Stimulated activated CD8-positive, alpha-beta memory T cell treated with anti-CD3 and anti-CD28 coated beads, Interleukin-12 subunit alpha, Interleukin-12 subunit beta, amount 100 ng/mL, for 24 hours (primary cell): ENCODE data around the gene HECTD4.

Experiments used
- DNase-seq: peaks from one replicate; pipeline ENCODE4 v3.0.0-alpha.2; 2020; ENCODE audit errors: extremely low read depth

The HECTD4 gene

DNA sequence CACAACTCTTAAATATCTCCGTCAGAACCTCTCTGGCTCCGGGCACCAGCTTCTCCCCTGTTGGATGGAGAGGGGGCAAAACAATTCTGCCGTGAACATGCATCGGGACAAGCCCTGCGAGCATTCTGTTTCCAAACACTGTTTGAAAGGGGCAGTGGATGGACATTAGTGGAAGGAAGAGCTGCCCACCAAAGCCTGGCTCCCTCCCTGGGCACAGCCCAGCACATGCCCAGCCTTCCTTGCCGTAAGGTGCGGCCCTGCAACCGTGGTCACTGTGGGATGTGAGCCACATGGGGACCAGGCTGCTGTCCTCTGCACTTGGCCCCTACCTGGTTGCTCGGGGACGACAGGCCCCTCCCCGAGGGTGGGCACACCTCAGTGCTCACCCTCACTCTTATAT lies 202.9 kb downstream of the HECTD4 start:
- no peak for DNase-seq

- no peak for DNase-seq
Observed at GRCh38 chr12:112178796-112179195, 203.4 kb downstream of the HECTD4 start.

DNA sequence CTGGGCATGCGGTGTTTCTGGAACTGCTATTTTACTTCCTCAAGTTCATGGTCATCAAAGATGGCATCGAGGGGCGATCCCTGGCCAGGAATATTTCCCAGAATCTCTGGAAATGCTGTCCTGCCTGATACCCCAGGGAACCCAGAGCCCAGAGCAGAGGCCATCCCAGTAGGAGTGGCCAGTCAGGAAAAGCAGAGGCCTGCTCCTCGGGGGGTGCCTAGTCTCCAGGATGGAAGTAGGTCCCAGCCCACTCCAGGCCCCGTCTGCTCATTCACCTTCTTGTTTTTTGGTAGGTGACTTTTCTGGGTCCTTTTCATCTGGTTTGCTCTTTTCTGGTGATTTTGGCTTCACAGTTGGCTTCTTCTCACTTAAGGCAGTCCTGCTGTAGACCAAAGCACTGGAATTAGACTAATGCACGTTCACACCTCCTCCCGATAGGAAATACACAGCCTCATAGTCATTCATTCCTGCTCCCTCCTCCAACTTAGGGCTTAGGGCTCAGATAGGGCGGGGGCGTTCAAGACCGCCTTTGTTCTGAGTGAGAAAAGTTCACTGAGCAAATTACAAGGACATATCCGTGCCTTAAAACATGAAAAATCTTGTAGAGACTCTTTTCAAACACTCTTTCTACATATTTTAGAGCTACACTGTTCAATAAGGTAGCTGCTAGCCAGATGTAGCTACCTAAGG lies 205.8 kb downstream of the HECTD4 start:
- no peak for DNase-seq

DNA sequence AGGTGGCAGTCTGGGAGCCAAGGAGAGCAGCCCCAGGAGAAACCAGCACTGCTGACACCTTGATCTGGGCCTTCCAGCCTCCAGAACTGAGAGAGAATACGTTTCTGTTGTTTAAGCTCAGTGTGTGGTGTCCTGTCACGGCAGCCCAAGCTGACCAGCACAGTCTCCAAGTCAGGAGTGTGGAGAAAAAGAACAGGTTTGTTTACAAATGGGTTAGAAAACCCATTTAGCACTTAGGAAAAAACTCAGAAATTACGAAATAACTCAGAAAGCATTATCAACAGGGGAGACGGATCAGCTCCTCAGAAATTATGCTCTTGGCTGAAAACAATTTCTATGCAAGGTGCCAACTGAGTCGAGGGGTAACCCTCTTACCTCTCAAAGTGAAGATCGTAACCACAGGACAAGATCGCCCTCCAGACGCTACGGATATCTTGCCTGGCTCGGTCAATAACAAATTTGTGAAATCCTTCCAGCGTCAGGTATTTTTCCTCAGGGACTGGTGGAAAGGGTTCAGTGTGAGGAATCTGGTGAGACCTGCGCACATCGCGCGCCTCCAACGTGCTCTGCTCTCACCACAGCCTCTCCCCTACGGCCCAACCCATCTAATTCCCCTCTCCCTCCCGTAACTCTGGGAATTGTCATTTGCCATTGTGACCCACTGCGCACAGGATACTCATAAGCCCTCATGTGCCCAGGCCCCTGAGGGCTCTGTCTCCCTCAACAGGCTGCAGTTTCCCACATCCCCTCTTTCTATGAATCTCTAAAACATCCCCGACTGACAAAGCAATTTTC lies 206.7 kb downstream of the HECTD4 start:
- no peak for DNase-seq

- no peak for DNase-seq
Observed at GRCh38 chr12:112172556-112173324, 209.5 kb downstream of the HECTD4 start.

- no peak for DNase-seq
Observed at GRCh38 chr12:112170971-112171596, 211.1 kb downstream of the HECTD4 start.

- no peak for DNase-seq
Observed at GRCh38 chr12:112170376-112170775, 211.9 kb downstream of the HECTD4 start.

DNA sequence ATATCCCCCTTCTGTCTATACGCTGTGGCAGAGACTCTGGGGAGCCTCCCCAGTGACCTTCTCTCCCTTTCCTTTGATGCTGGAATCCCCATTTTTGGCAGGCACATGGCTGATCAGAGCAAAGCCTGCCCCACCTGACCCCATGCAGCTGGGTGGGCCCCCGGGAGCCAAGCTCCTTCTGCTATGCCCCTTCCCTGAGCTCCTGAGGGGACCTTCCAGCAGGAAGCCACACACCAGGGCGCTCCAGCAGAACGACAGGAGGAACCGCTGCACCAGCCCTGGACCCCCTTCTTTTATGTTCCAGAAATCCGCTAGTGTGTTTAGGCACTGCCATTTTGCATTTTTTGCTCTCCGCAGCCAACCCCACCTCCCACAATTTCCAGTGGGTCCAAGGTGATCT lies 212.3 kb downstream of the HECTD4 start:
- no peak for DNase-seq

DNA sequence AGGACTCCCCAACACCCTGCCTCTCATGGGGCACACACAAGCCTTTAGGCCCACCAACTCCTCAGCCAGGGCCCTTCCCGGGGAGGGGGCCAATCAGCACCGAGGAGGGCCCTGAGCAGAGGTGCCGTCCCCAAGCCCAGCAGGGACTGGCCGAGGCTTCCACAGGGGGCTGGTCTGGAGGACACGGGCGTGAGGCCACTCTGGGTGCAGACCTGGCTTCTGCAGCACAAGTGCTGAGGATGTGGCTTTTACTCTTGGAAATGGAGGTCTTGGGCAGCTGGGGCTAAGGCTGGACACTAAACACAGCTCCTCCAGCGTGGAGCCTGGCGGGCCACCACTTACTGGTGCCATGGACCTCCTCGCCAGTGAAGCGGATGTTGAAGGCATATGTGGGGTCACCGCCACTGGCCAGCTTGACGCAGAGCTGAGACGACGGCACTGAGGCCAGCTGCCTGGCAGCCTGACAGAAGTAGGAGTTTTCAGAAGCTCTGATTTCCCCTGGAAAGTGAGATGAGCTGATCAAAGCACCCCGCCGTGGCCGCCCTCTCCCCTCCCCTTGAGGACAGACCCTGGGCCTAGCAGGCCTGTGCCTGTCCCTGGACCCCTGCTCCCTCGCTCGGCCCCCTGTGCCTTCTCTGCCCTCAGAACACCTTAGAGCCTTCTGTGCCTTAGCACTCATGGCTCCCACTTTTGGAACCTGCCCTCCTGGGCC lies 212.9 kb downstream of the HECTD4 start:
- no peak for DNase-seq

DNA sequence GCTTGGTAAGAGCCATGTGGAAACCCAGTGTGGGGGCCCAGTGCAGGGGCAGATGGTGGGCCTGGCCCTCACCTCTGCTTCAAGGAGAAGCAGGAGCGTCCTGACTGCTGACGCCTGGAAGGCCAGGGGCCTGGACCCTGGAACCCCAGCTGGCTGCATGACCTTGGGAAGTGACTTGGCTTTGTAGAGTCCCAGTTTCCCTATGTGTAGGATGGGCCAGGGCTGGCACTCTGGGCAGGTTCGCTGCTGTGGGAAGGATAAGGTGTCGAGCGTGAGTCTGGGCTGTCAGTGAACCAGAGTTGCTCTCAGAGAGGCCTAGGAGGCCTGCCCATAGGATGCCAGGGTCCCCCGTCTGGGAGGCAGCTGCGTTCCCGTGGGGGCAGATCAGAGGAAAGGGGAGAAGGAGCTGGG lies 213.7 kb downstream of the HECTD4 start:
- DNase-seq, result no peak

GRCh38 chr12:112167718-112168525 lies 214.3 kb downstream of the HECTD4 start:
- DNase-seq, result no peak

- DNase-seq, result no peak
Observed at GRCh38 chr12:112167031-112167461, 215.2 kb downstream of the HECTD4 start.

DNA sequence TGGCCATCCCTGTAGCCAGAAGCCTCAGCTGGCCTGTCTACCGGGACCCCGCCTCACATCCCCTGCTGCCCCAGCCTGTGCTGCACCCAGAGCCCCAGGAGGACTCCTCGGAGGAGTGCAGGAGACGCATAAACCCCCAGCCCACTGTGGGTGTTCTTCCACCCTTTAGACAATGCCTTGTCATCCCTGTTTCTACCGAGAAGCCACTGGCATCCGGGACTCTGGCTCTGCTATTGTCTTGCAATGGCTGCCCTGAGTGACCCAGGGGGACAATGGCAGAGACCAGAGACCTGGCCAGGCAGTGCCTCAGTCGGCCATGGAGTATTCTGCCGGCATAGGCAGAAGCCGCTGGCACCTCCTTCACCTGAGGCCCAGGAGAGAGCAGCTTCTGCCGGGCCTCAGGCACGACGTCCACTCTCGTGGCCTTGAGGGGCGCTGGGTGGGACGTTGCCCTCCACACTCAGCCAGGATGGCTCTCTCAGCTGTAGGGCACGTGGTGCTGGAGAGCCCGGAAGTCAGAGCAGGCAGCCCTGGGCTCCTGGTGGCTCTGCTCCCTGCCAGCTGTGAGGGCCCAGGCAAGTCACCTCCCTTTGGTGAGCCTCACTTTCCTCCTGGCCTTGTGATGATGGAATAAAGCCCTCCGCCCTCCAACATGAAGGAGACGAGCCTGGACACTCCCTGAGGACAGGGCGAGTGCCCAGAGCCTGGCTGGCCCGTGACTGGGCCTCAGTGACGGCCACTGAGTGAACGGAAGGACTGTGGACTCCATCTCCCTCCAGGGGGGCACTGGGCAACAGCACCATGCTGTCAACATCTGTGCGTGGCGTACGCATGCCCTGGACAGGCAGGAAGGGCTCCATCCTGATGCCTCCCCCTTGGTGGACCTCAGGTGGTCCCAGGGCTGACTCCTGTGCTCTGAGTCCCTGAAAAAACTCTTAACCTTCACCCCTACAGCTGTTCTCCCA lies 215.9 kb downstream of the HECTD4 start:
- no peak for DNase-seq

GRCh38 chr12:112165624-112166023 lies 216.6 kb downstream of the HECTD4 start:
- DNase-seq, result no peak

GRCh38 chr12:112164011-112164660 lies 218.1 kb downstream of the HECTD4 start:
- no peak for DNase-seq

GRCh38 chr12:112163471-112163991 lies 218.7 kb downstream of the HECTD4 start:
- DNase-seq, result no peak

DNA sequence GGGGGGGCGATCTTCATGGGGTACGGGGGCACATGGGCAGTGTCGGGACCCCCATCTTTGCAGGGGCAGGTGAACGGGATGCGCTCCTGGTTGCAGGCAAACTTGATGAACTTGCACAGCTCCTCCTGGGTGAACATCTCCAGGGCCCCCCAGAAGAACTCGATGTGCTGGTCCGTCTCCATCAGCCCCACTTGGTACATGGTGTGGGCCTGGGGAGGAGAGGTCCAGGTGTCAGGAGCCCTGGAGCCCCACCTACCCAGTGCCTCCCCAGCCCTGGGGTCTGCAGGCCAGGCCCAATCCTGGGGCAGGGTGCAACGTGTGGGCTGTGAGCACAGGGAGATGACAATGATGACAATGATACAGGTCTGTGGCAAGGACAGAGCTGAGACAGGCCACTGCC lies 219.2 kb downstream of the HECTD4 start:
- DNase-seq, result no peak

GRCh38 chr12:112162241-112162790 lies 219.9 kb downstream of the HECTD4 start:
- no peak for DNase-seq
